HCT116 (cell line): ENCODE measurements around the gene SLC38A3. TPM values are rescaled to one million over a fixed set of nuclear protein-coding genes. Genes with fewer than 3 reads are reported as not detected.
A peak's percentile ranks its signal among the peaks of the same experiment; 100 is the strongest.

Experiments
- ATAC-seq: fragments of 200-7000 bp; cut with Tn5 transposase; 2 replicates; pipeline ENCODE4 v1.9.1; 2020; ENCODE audit warnings: mild to moderate bottlenecking, moderate library complexity
- BruUV-seq: library from RNA; stranded (reverse); fragments of 400-500 nt; replicated peaks from 2 replicates; lab custom pipeline; 2021; lab: Mats Ljungman, UMichigan
- CTCF ChIA-PET: fragments of 300-600 bp; sonication (Branson Sonifier 250); formaldehyde crosslinking; loops from one replicate; lab custom pipeline; 2021; ENCODE audit warnings: antibody characterized with exemption; lab: Charles Lee
- POLR2A ChIA-PET: fragments of 300-600, 350-600 bp; sonication (Branson Sonifier 250); formaldehyde crosslinking; loops from one replicate; lab custom pipeline; 2021; ENCODE audit warnings: antibody characterized with exemption; lab: Charles Lee
- RAD21 ChIA-PET, 2 experiments: fragments of 300-600 bp; sonication (Branson Sonifier 250); formaldehyde crosslinking; loops; one replicate each; lab custom pipeline; 2023; ENCODE audit warnings: low total read pairs in 2 of 2; ENCODE audit not compliant: uncharacterized antibody in 2 of 2, unreplicated experiment in 2 of 2, low non-redundant PET in 1 of 2; lab: Charles Lee
- DNase-seq: peaks from one replicate; pipeline ENCODE4 v3.0.0-alpha.2; 2010; ENCODE audit warnings: low read depth, low spot score
- H2AFZ ChIP-seq: fragments of 200-600 bp; shearing (Covaris generic), sonication (generic); 2 replicates; pipeline ENCODE4 v1.6.1; 2017; ENCODE audit warnings: low read depth, mixed run types, mixed read lengths, antibody characterized with exemption, low read length; ENCODE audit not compliant: poor library complexity, severe bottlenecking
- H3K27ac ChIP-seq: 2 replicates; pipeline ENCODE4 v1.5.1; 2012; ENCODE audit warnings: low read depth, low read length
- H3K27me3 ChIP-seq: fragments of 200-600 bp; sonication (generic); 2 replicates; pipeline ENCODE4 v1.6.1; 2016; ENCODE audit warnings: mixed run types, low read length, mixed read lengths; ENCODE audit not compliant: insufficient read depth
- H3K36me3 ChIP-seq, 2 experiments: fragments of 200-500 bp in 1 of 2; fragments of 200-600 bp in 1 of 2; sonication (Bioruptor generic) in 1 of 2; sonication (generic) in 1 of 2; 2 replicates each; pipeline versions ENCODE4 v1.5.1 to v1.6.1; 2014 to 2016; ENCODE audit warnings: low read length in 2 of 2, inconsistent platforms in 1 of 2, mixed read lengths in 1 of 2, mixed run types in 1 of 2; ENCODE audit not compliant: insufficient read depth in 2 of 2, control insufficient read depth in 1 of 2
- H3K4me1 ChIP-seq, 2 experiments: fragments of 200-600 bp in 1 of 2; sonication (generic) in 1 of 2; 2 replicates each; pipeline versions ENCODE4 v1.5.1 to v1.6.1; 2012 to 2017; ENCODE audit warnings: low read length in 2 of 2, inconsistent platforms in 1 of 2, mild to moderate bottlenecking in 1 of 2, mixed read lengths in 1 of 2, mixed run types in 1 of 2, moderate library complexity in 1 of 2; ENCODE audit not compliant: insufficient read depth in 2 of 2, control insufficient read depth in 1 of 2
- H3K4me2 ChIP-seq: fragments of 200-600 bp; sonication (generic); 2 replicates; pipeline ENCODE4 v1.6.1; 2017; ENCODE audit warnings: mixed run types, low read length, mixed read lengths
- H3K4me3 ChIP-seq, 2 experiments: fragments of 200-600 bp in 1 of 2; sonication (generic) in 1 of 2; replicated peaks in 1 of 2; 2 replicates each; pipeline ENCODE4 v1.5.1; 2011 to 2016; ENCODE audit warnings: low read length in 2 of 2, control low read depth in 1 of 2, low read depth in 1 of 2, mild to moderate bottlenecking in 1 of 2, mixed read lengths in 1 of 2, mixed run types in 1 of 2
- H3K79me2 ChIP-seq: fragments of 200-600 bp; sonication (generic); 2 replicates; pipeline ENCODE4 v1.6.1; 2017; ENCODE audit warnings: mild to moderate bottlenecking, mixed run types, low read length, moderate library complexity, mixed read lengths; ENCODE audit not compliant: insufficient read depth
- H3K9ac ChIP-seq: fragments of 200-600 bp; sonication (generic); 2 replicates; pipeline ENCODE4 v1.6.1; 2016; ENCODE audit warnings: low read length, mixed read lengths
- H3K9me2 ChIP-seq: fragments of 200-600 bp; sonication (generic), shearing (Covaris generic); 2 replicates; pipeline ENCODE4 v1.6.1; 2017; ENCODE audit warnings: mixed run types, mild to moderate bottlenecking, moderate library complexity; ENCODE audit not compliant: insufficient read depth
- H3K9me3 ChIP-seq, 2 experiments: fragments of 200-500 bp in 1 of 2; fragments of 200-600 bp in 1 of 2; sonication (Bioruptor generic) in 1 of 2; sonication (generic) in 1 of 2; 2 replicates each; pipeline ENCODE4 v1.6.1; 2014 to 2017; ENCODE audit warnings: low read length in 2 of 2, mixed read lengths in 2 of 2, inconsistent platforms in 1 of 2, low read depth in 1 of 2, mild to moderate bottlenecking in 1 of 2, mixed run types in 1 of 2, moderate library complexity in 1 of 2; ENCODE audit not compliant: control insufficient read depth in 1 of 2, insufficient read depth in 1 of 2
- H4K20me1 ChIP-seq: fragments of 200-600 bp; sonication (generic), shearing (Covaris generic); 2 replicates; pipeline ENCODE4 v1.6.1; 2017; ENCODE audit warnings: mixed run types, mild to moderate bottlenecking, moderate library complexity; ENCODE audit not compliant: insufficient read depth
- CBX3 ChIP-seq: IDR thresholded peaks from 2 replicates; pipeline ENCODE4 v1.6.1; 2012; ENCODE audit warnings: low read depth
- ELF1 ChIP-seq: IDR thresholded peaks from 2 replicates; pipeline ENCODE4 v1.6.1; 2012; ENCODE audit warnings: low read depth, borderline replicate concordance
- EZH2 ChIP-seq: fragments of 200-600 bp; sonication (generic); IDR thresholded peaks from 2 replicates; pipeline ENCODE4 v1.6.1; 2017; ENCODE audit warnings: antibody characterized with exemption, mixed run types
- POLR2A ChIP-seq: IDR thresholded peaks from 2 replicates; pipeline ENCODE4 v1.7.0; 2011; ENCODE audit warnings: borderline replicate concordance; ENCODE audit not compliant: insufficient read depth, insufficient read length; ENCODE audit errors: extremely low read depth
- SIN3A ChIP-seq: IDR thresholded peaks from 2 replicates; pipeline ENCODE4 v1.6.1; 2012; ENCODE audit warnings: low read depth
- SRF ChIP-seq: IDR thresholded peaks from 2 replicates; pipeline ENCODE4 v1.6.1; 2012; ENCODE audit warnings: low read depth
- YY1 ChIP-seq: IDR thresholded peaks from 2 replicates; pipeline ENCODE4 v1.6.1; 2011; ENCODE audit warnings: low read length, low read depth, moderate library complexity, mild to moderate bottlenecking; ENCODE audit not compliant: insufficient replicate concordance; ENCODE audit errors: extremely low read depth
- ZFX ChIP-seq: fragments of 450-650 bp; IDR thresholded peaks from 2 replicates; pipeline ENCODE4 v1.6.1; 2017
- ZNF274 ChIP-seq: fragments of 200-500 bp; sonication (Bioruptor generic); IDR thresholded peaks from 2 replicates; pipeline ENCODE4 v1.6.1; 2014; ENCODE audit warnings: mild to moderate bottlenecking, low read depth, low read length, inconsistent platforms
- intact Hi-C: fragments of 100-400 bp; cut with micrococcal nuclease; formaldehyde crosslinking; loops from 2 replicates; pipeline ENCODE4 v1.10.0; 2022
- total RNA-seq: library from RNA; stranded (reverse); gene quantifications from one replicate; pipeline ENCODE4 v1.2.1, GENCODE V29; 2021; ENCODE audit not compliant: unreplicated experiment
- TF ChIP-seq, protein P1 (sequence below): IDR thresholded peaks from 2 replicates; pipeline ENCODE4 v1.6.1; 2012
- TF ChIP-seq, protein P2 (sequence below): IDR thresholded peaks from 2 replicates; pipeline ENCODE4 v1.6.1; 2012; ENCODE audit warnings: low read depth

The SLC38A3 gene
- total RNA-seq, 1 experiment from 2014 or later = 3.1 TPM

DNA sequence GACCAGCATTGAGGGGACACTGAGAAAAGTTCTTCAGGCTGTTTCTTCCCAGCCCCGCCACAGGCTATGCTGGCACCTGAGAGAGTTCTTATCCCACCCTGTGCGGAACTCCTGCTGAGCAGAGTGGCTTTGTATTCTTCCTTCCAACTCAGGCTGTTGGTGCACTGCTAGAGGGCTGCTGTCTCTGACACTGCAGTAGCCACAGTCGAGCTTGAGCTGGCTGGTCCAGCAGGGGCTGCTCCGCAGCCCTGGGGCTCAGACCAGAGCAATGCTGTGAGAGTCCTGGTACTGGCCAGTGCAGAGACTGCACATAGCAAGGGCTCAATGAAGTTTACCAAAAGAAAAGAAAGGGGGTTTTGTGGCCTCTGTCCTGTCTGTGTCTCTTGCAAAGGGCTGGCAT is 34.6 kb downstream of the SLC38A3 start:
- no peak for ATAC-seq
- TF ChIP-seq ZNF274 = no peak
- no peak for TF ChIP-seq POLR2A
- TF ChIP-seq, protein P1, sequence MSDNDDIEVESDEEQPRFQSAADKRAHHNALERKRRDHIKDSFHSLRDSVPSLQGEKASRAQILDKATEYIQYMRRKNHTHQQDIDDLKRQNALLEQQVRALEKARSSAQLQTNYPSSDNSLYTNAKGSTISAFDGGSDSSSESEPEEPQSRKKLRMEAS = no peak
- no peak for TF ChIP-seq SRF
- TF ChIP-seq CBX3 = no peak
- no peak for TF ChIP-seq ZFX
- no peak for TF ChIP-seq YY1
- TF ChIP-seq, protein P2, sequence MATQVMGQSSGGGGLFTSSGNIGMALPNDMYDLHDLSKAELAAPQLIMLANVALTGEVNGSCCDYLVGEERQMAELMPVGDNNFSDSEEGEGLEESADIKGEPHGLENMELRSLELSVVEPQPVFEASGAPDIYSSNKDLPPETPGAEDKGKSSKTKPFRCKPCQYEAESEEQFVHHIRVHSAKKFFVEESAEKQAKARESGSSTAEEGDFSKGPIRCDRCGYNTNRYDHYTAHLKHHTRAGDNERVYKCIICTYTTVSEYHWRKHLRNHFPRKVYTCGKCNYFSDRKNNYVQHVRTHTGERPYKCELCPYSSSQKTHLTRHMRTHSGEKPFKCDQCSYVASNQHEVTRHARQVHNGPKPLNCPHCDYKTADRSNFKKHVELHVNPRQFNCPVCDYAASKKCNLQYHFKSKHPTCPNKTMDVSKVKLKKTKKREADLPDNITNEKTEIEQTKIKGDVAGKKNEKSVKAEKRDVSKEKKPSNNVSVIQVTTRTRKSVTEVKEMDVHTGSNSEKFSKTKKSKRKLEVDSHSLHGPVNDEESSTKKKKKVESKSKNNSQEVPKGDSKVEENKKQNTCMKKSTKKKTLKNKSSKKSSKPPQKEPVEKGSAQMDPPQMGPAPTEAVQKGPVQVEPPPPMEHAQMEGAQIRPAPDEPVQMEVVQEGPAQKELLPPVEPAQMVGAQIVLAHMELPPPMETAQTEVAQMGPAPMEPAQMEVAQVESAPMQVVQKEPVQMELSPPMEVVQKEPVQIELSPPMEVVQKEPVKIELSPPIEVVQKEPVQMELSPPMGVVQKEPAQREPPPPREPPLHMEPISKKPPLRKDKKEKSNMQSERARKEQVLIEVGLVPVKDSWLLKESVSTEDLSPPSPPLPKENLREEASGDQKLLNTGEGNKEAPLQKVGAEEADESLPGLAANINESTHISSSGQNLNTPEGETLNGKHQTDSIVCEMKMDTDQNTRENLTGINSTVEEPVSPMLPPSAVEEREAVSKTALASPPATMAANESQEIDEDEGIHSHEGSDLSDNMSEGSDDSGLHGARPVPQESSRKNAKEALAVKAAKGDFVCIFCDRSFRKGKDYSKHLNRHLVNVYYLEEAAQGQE = no peak
- no peak for TF ChIP-seq ELF1
- no peak for TF ChIP-seq EZH2
- no peak for TF ChIP-seq SIN3A
- TF ChIP-seq, all 23 proteins: peak for 0
- Histone ChIP-seq H3K9ac (0 out of 2 replicates have a peak overlapping the region, but pooled peaks have one; percentile 79), H3K4me2 (no peak overlapping the region), H3K4me1 (peaks cover 38 to 52% of the 10 kb centered on the region in 2 experiments), H3K9me2 (no peaks in the 10 kb centered on the region), H4K20me1 (0 out of 2 replicates have a peak, but pooled peaks cover 4% of the 10 kb centered on the region), H3K27me3 (no peaks in the 10 kb centered on the region), H3K27ac (no peak overlapping the region), H3K4me3 (no peak overlapping the region), H3K9me3 (no peaks in the 10 kb centered on the region), H3K79me2 (peaks cover 82% of the 10 kb centered on the region), H3K36me3 (peaks cover 0 to 5% of the 10 kb centered on the region in 2 experiments; a peak in 1 of 4 replicates), H2AFZ (no peak overlapping the region)
- RAD21 ChIA-PET = no interaction called here
- POLR2A ChIA-PET = no interaction called here
- DNase-seq = no peak
- no TSS peak for BruUV-seq
- intact Hi-C loops = no loop called here
- CTCF ChIA-PET = no interaction called here
